ENCODE measurements around the gene COX15.

GRCh38 chr10:99740933-99741559 lies 9.1 kb upstream of the COX15 start:
- no peak for TF ChIP-seq ESRRA (IDR thresholded peaks at IDR 0.05; ENCODE audit: borderline replicate concordance, low read length)
- no peak for TF ChIP-seq KDM1A (IDR thresholded peaks at IDR 0.05; ENCODE audit: low read depth)
- TF ChIP-seq GATA3 (IDR thresholded peaks at IDR 0.05; ENCODE audit: borderline replicate concordance) = no peak
- no peak for TF ChIP-seq CTCF (IDR thresholded peaks at IDR 0.05)
- TF ChIP-seq MAX (IDR thresholded peaks at IDR 0.05) = no peak
- TF ChIP-seq RAD21 (conservative IDR thresholded peaks at IDR 0.05 in 1 of 2, IDR thresholded peaks at IDR 0.05 in 1 of 2) = no peak
- TF ChIP-seq RNF2 (IDR thresholded peaks at IDR 0.05; ENCODE audit: borderline replicate concordance, low read depth) = no peak
- TF ChIP-seq EP300 (IDR thresholded peaks at IDR 0.05) = no peak
- TF ChIP-seq REST (IDR thresholded peaks at IDR 0.05) = no peak
- TF ChIP-seq JUN (IDR thresholded peaks at IDR 0.05) = no peak
- TF ChIP-seq CBX8 (IDR thresholded peaks at IDR 0.05) = no peak
- no peak for TF ChIP-seq NR3C1 (IDR thresholded peaks at IDR 0.05)

Data from A549 (cell line).